ENCODE data around the gene HNRNPL.

- TF ChIP-seq POLR2A (IDR thresholded peaks at IDR 0.05; ENCODE audit: low read depth, low read length) = no peak
- no peak for TF ChIP-seq TAF1 (IDR thresholded peaks at IDR 0.05; ENCODE audit: low read depth, low read length)
- no peak for TF ChIP-seq POLR2AphosphoS5 (IDR thresholded peaks at IDR 0.05; ENCODE audit: low read depth, low read length)
- TF ChIP-seq SPI1 (IDR thresholded peaks at IDR 0.05; ENCODE audit: low read depth, low read length) = no peak
- no peak for TF ChIP-seq POU2F2 (IDR thresholded peaks at IDR 0.05; ENCODE audit: low read depth, low read length)
These were observed 54.2 kb downstream of the HNRNPL start for GRCh38 chr19:38795549-38795948.

Data from GM12891 (cell line).